HG02798 (cell line): ENCODE data around the gene SMKR1.
"Not testable (repeated sequence)": the region's sequence is repeated elsewhere in the genome, so short reads cannot be mapped to it uniquely, and the experiment has no call there.

Experiments used
- ATAC-seq: cut with Tn5 transposase; IDR thresholded peaks from one replicate; pipeline ENCODE4 v1.9.1; 2021; ENCODE audit warnings: mild to moderate bottlenecking; ENCODE audit not compliant: unreplicated experiment, poor library complexity

SMKR1 gene

DNA sequence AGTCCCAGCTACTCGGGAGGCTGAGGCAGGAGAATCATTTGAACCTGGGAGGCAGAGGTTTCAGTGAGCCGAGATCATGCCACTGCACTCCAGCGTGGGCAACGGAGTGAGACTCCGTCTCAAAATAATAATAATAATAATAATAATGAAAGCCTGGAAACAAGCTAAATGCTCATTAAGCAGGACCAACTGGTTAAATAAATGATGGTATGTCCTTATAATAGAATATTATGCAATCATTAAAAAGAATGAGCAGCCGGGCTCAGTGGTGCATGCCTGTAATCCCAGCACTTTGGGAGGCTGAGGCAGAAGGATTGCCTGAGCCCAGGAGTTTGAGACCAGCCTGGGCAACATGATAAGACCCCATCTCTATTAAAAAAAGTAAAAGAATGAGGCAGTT is 21.0 kb upstream of the SMKR1 start:
- ATAC-seq, result not testable (repeated sequence)

- ATAC-seq, result no peak
Measured at GRCh38 chr7:129482781-129483180, 19.6 kb upstream of the SMKR1 start.

- no peak for ATAC-seq
Measured at GRCh38 chr7:129489491-129489890, 12.8 kb upstream of the SMKR1 start.

- ATAC-seq, result no peak
Measured at GRCh38 chr7:129492391-129492790, 9.9 kb upstream of the SMKR1 start.

DNA sequence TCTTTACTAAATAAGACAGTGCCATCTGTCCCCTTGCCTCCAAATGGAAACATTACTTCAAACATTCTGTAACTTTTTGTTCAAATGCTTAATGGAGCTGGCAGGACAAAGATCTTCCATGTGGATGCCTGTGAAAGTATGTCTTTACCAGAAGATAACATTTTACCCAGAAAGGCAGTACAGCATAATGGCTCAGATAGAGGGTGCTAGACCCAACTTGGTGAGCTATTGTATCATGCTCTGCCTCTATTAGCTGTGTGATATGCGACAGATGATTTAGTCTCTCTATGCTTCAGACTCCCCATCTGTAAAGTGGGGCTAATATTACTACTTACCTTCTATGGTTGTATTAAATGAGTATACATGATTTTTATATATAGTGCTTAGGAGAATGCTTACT is 8.8 kb upstream of the SMKR1 start:
- no peak for ATAC-seq

GRCh38 chr7:129494041-129494440 is 8.3 kb upstream of the SMKR1 start:
- ATAC-seq, result peak; percentile 87

GRCh38 chr7:129495987-129496386 is 6.3 kb upstream of the SMKR1 start:
- ATAC-seq, result no peak

DNA sequence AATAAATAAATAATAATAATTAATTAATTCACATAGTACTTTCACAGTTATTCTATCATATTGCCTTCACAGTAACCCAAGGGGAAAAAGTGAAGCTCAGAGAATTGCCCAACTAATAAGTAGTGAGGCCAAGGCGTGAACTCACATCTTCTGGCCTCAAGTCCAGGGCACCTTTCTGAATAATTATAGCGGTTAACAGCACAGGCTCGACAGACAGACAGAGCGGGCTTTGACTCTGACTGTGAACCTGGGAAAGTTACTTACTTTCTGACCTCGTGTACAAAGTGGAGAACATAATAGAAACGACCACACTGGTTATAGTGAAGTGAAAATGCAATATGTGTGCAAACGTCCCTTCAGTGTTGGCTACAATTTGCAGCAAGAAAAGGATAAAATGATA is 5.7 kb upstream of the SMKR1 start:
- no peak for ATAC-seq

DNA sequence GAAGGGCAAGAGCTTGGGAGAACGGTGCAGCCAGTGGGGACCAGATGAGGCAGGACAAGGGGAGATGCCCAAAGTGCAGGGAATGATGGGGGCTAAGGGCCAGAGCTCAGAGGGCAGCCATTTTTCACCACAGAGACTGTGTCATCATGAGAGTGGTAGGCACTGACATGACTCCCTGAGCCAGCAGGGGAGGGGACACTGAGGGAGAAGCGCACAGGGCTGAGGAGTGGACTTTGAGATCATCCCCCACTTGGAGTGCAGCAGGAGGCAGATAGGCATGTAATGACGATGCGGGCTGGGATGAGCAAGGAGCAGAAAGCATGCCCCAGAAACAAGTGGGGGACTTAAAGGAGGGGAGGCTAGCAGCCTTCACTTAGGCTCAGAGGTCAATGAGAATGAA is 5.2 kb upstream of the SMKR1 start:
- no peak for ATAC-seq

- ATAC-seq, result no peak
Measured at GRCh38 chr7:129498021-129498420, 4.3 kb upstream of the SMKR1 start.

- ATAC-seq, result no peak
Measured at GRCh38 chr7:129499999-129500398, 2.3 kb upstream of the SMKR1 start.

- peak; percentile 14 for ATAC-seq
Measured at GRCh38 chr7:129502708-129503685, 666 bp downstream of the SMKR1 start.

- no peak for ATAC-seq
Measured at GRCh38 chr7:129503725-129504124, 1.4 kb downstream of the SMKR1 start.

- ATAC-seq, result no peak
Measured at GRCh38 chr7:129512192-129512591, 9.9 kb downstream of the SMKR1 start.

GRCh38 chr7:129513546-129513945 is 11.2 kb downstream of the SMKR1 start:
- no peak for ATAC-seq

DNA sequence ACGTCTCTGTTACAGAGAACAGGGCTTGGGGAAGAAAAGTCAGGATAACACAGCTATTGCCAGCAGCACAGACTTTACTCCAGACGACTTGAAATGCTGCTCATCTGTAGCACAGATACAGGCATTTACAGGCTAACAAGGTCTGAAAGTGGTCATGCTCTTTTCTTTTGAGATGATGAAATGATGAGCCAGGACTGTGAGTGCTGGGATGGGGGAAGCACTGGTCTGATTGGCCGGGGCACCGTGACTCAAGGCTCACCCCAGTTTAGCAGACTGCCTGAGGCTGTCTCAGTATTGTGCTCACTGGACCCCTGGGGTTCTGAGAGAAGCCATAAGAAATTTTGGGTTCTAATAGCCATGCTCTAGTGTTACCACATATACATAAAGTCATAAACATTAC is 12.4 kb downstream of the SMKR1 start:
- no peak for ATAC-seq

GRCh38 chr7:129515381-129515780 is 13.1 kb downstream of the SMKR1 start:
- ATAC-seq, result no peak

- no peak for ATAC-seq
Measured at GRCh38 chr7:129517931-129518330, 15.6 kb downstream of the SMKR1 start.

DNA sequence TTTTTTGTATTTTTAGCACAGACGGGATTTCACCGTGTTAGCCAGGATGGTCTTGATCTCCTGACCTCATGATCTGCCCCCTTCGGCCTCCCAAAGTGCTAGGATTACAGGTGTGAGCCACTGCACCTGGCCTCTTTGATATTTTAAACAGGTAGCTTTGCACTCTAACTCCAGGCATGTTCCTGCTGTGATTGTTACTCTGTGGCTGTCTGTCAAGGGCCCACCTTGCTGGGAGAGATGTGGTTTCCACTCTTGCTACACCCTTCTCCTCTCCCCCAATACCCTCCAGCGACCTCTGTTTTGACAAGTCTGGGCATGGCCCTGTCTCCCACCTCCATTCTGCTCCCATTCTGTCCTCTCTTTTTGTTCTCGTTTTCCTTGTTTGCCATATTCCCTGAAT is 17.1 kb downstream of the SMKR1 start:
- ATAC-seq, result no peak

DNA sequence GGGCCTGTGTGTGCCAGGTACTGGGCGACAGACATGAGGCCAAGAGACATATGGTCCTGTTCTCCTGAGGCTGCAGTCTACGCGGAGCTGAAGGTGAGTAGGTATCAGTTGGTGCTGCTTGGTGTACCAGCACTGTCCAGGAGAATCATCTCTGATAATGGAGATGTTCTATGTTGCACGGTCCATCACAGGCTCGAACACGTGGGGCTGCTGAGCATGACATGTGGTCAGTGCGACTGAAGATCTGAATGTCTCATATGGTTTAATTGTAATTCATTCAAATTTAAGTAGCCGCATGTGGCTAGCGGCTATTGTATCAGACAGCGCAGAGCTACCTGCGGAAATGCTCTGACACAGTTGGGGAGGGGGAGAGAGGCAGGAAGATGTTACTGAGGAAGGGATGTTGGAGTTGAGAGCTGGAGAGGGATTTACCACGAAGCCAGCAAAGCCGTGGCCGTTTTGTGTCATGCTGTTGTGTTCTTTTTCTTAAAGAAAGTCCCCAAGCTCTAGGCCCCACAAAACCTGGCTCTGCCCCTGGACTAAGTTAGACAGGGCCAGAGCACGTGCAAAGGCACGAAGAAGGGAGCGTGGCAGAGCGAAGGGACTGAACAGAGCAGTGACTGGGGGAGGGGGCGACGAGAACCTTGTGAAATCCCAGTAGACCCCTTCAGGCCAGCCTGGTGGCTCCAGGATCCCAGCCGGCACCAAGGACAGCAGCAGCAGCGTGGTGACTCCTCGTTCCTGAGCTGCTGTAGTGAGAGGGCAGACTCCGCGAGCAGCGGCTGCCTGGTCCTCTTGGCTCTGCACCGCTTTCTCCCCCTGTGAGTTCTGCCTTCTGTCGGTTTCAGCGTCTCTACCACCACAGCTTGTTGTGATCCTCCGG is 20.0 kb downstream of the SMKR1 start:
- no peak for ATAC-seq

DNA sequence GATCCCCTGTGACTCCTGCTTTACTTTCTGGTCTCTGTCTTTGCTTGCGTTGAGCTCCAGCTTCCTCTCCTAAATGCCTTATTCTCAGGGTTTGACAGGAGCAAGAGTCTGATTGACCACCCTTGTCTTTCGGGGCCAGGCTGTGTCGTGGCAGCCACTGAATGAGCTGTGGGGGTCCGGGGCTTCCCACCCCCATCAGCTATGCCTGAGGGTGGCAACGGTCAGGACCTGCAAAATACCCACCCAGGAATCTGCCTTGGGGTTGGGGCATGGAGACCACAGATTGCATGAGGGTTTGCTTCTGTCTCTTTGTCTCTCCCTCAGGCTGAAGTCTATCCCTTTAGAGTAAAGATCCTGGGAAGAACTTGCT is 20.6 kb downstream of the SMKR1 start:
- no peak for ATAC-seq
